Caco-2 (cell line): Measurements from ENCODE around the gene SLC6A7. TPM values are rescaled to one million over a fixed set of nuclear protein-coding genes. Genes with fewer than 3 reads are reported as not detected.

Experiments used
- BruUV-seq: library from RNA; stranded (reverse); fragments of 400-500 nt; replicated peaks from 2 replicates; lab custom pipeline; 2021; lab: Mats Ljungman, UMichigan
- CTCF ChIA-PET: fragments of 300-600 bp; sonication (Branson Sonifier 250); formaldehyde crosslinking; loops from one replicate; lab custom pipeline; 2022; ENCODE audit warnings: antibody characterized with exemption; lab: Charles Lee
- POLR2A ChIA-PET: fragments of 300-600 bp; sonication (Branson Sonifier 250); formaldehyde crosslinking; loops from one replicate; lab custom pipeline; 2022; ENCODE audit warnings: antibody characterized with exemption; lab: Charles Lee
- DNase-seq, 2 experiments: peaks; one replicate each; pipeline versions ENCODE4 v3.0.0 to v3.0.0-alpha.2; 2020 to 2022
- H3K27me3 ChIP-seq: replicated peaks from 2 replicates; pipeline ENCODE4 v1.6.0; 2011; ENCODE audit warnings: low read length; ENCODE audit not compliant: control insufficient read depth, insufficient read depth
- H3K36me3 ChIP-seq: 2 replicates; pipeline ENCODE4 v1.5.1; 2011; ENCODE audit warnings: low read length; ENCODE audit not compliant: control insufficient read depth, insufficient read depth
- H3K4me1 ChIP-seq: fragments of 250-450 bp; sonication (Bioruptor Pico); 2 replicates; pipeline ENCODE4 v1.5.1; 2020; ENCODE audit warnings: mild to moderate bottlenecking
- H3K4me3 ChIP-seq: 2 replicates; pipeline ENCODE4 v1.5.1; 2011; ENCODE audit warnings: low read depth, mild to moderate bottlenecking, control low read depth, low read length
- H3K9me3 ChIP-seq: fragments of 250-450 bp; sonication (Bioruptor Pico); 2 replicates; pipeline ENCODE4 v1.5.1; 2020; ENCODE audit warnings: mild to moderate bottlenecking, moderate library complexity
- H3K27ac Mint-ChIP-seq: one replicate; pipeline ENCODE4 v1.8.0; 2022; ENCODE audit warnings: mixed read lengths; ENCODE audit not compliant: unreplicated experiment
- H3K27me3 Mint-ChIP-seq: one replicate; pipeline ENCODE4 v1.8.0; 2022; ENCODE audit warnings: mixed read lengths; ENCODE audit not compliant: insufficient read depth, unreplicated experiment
- H3K36me3 Mint-ChIP-seq: one replicate; pipeline ENCODE4 v1.8.0; 2022; ENCODE audit warnings: mild to moderate bottlenecking, mixed read lengths; ENCODE audit not compliant: insufficient read depth, unreplicated experiment
- H3K4me1 Mint-ChIP-seq: one replicate; pipeline ENCODE4 v1.8.0; 2022; ENCODE audit warnings: low read depth, mixed read lengths; ENCODE audit not compliant: unreplicated experiment
- H3K4me3 Mint-ChIP-seq: one replicate; pipeline ENCODE4 v1.8.0; 2022; ENCODE audit warnings: mild to moderate bottlenecking, moderate library complexity, mixed read lengths; ENCODE audit not compliant: unreplicated experiment
- H3K9me3 Mint-ChIP-seq: one replicate; pipeline ENCODE4 v1.8.0; 2022; ENCODE audit warnings: mixed read lengths; ENCODE audit not compliant: unreplicated experiment
- intact Hi-C: fragments of 100-400 bp; cut with micrococcal nuclease; formaldehyde crosslinking; loops from one replicate; pipeline ENCODE4 v1.10.0; 2022; ENCODE audit not compliant: unreplicated experiment
- total RNA-seq: library from RNA; stranded (reverse); gene quantifications from 2 replicates; pipeline ENCODE4 v1.2.3, GENCODE V29; 2022
- TF ChIP-seq, protein P1 (sequence below), 2 experiments: fragments of 200-600 bp in 1 of 2; IDR thresholded peaks; 1 replicate in 1 of 2; 2 replicates in 1 of 2; pipeline versions ENCODE4 v1.5.1 to v1.8.0; 2011 to 2022; ENCODE audit warnings: antibody characterized with exemption in 1 of 2, control low read depth in 1 of 2, inconsistent platforms in 1 of 2, low read depth in 1 of 2, low read length in 1 of 2, mild to moderate bottlenecking in 1 of 2, moderate library complexity in 1 of 2; ENCODE audit not compliant: insufficient read depth in 1 of 2, severe bottlenecking in 1 of 2, unreplicated experiment in 1 of 2

Gene SLC6A7
- total RNA-seq, 1 experiment from 2014 or later: not detected

DNA sequence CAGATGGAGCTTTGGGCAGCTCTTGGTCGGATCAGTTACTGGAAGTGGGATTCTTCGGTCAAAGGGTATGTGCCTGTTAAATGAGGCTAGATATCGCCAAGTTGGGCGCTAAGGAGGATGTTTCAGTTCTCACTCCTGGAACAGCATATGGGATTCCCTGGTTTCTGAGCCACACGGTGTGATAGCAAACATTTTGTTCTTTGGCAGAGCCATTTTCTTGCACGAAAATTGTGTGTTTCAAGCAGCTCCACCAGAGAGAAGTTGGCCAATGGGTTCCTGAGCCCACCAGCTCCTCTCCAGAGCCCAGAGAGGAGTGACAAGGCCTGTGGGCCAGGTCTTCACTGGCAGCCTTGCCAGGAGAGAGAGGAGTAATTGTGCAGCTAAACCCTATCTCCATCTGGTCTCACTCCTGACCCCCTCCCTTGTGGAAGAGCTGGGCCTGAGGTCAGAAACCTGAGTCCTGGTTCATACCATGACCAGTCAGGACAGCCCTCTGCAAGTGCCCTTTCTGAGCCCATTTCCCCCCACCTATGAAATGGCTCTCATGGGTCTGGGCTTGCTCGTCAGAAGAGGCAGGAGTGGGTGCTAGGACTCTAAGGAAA is 10.7 kb upstream of the SLC6A7 start:
- no peak for DNase-seq
- no peaks in the 10 kb centered on the region for H3K9me3 ChIP-seq
- H3K4me1 ChIP-seq: no peaks in the 10 kb centered on the region; the same call in 1 of the 2 replicates
- Mint-ChIP-seq H3K4me3 (no peak overlapping the region), H3K27ac (no peak overlapping the region), H3K4me1 (peaks cover 7% of the 10 kb centered on the region), H3K27me3 (no peaks in the 10 kb centered on the region), H3K36me3 (no peaks in the 10 kb centered on the region), H3K9me3 (no peaks in the 10 kb centered on the region)
- TF ChIP-seq, protein P1, sequence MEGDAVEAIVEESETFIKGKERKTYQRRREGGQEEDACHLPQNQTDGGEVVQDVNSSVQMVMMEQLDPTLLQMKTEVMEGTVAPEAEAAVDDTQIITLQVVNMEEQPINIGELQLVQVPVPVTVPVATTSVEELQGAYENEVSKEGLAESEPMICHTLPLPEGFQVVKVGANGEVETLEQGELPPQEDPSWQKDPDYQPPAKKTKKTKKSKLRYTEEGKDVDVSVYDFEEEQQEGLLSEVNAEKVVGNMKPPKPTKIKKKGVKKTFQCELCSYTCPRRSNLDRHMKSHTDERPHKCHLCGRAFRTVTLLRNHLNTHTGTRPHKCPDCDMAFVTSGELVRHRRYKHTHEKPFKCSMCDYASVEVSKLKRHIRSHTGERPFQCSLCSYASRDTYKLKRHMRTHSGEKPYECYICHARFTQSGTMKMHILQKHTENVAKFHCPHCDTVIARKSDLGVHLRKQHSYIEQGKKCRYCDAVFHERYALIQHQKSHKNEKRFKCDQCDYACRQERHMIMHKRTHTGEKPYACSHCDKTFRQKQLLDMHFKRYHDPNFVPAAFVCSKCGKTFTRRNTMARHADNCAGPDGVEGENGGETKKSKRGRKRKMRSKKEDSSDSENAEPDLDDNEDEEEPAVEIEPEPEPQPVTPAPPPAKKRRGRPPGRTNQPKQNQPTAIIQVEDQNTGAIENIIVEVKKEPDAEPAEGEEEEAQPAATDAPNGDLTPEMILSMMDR (IDR thresholded peaks at IDR 0.05; ENCODE audit: insufficient read depth in 1 of 2, low read depth in 1 of 2, low read length in 1 of 2, severe bottlenecking in 1 of 2, unreplicated experiment in 1 of 2): no peak
- POLR2A ChIA-PET: no interaction called here
- no peak overlapping the region for H3K4me3 ChIP-seq
- BruUV-seq: no TSS peak
- H3K36me3 ChIP-seq: no peaks in the 10 kb centered on the region
- CTCF ChIA-PET: no interaction called here
- intact Hi-C loops: loop anchor here (5.0 kb wide), 1 partner anchor 38 kb away; no protein-coding TSS in a partner anchor
- H3K27me3 ChIP-seq: no peaks in the 10 kb centered on the region

DNA sequence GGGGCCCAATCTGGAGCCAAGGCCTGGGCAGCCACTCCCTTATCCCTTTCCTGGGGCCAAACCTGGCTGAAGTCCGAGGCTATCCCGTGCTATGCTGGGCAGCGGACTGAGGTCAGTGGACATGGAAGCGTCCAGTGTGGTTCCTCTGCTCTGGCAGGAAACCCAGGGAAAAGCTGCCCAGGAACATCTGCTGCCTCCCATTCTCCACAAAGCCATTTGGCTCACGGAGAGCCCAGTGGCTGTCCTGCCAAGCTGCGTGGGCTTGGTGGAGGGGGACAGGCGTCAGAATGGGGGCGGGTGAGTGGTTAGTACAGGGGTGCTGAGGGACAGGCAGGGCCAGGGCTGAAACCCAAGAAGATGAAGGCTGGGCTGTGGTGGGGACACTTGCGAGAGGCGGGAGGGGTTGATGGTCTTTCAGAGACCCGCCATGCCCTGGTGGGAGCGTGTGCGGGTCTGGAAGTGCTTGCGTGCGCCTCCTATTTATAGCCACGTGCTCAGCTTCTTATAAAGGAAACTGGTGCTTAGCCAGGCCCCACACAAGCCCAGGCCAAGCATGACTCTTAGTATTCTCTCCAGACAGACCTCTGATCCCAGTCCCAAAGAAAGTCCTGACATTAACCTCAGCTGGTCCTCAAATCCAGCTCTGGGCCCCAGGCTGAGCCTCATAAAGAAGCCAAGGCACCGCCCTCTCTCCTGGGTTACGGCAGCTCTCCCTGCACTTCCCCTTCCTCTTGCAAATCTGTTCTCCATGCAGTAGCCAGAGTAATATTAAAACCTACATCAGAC is 9.4 kb upstream of the SLC6A7 start:
- no peak overlapping the region for H3K27ac Mint-ChIP-seq
- no TSS peak for BruUV-seq
- H3K4me1 ChIP-seq: peaks cover 9% of the 10 kb centered on the region
- no peak for DNase-seq
- POLR2A ChIA-PET: no interaction called here
- H3K4me3 ChIP-seq: no peak overlapping the region
- no peaks in the 10 kb centered on the region for H3K36me3 ChIP-seq
- intact Hi-C loops: no loop called here
- no peaks in the 10 kb centered on the region for H3K36me3 Mint-ChIP-seq
- H3K4me3 Mint-ChIP-seq: no peak overlapping the region
- H3K27me3 ChIP-seq: no peaks in the 10 kb centered on the region
- CTCF ChIA-PET: no interaction called here
- TF ChIP-seq, protein P1 (IDR thresholded peaks at IDR 0.05; ENCODE audit: insufficient read depth in 1 of 2, low read depth in 1 of 2, low read length in 1 of 2, severe bottlenecking in 1 of 2, unreplicated experiment in 1 of 2): no peak
- no peaks in the 10 kb centered on the region for H3K9me3 ChIP-seq
- H3K4me1 Mint-ChIP-seq: peaks cover 14% of the 10 kb centered on the region
- H3K9me3 Mint-ChIP-seq: no peaks in the 10 kb centered on the region
- H3K27me3 Mint-ChIP-seq: no peaks in the 10 kb centered on the region

DNA sequence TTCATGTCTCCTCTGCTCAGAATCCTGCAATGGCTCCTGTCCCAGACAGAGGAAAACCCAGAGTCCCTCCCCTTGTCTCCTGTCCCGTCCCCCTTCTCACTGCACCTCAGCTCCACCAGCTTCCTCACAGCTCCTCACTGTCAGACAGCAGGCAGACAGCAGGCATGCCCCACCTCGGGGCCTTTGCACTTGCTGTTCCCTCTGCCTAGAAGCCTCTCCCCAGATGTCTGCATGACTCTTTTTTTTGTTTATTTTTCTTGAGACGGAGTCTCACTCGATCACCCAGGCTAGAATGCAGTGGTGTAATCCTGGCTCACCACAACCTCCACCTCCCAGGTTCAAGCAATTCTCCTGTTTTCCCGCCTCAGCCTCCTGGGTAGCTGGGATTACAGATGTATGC is 8.8 kb upstream of the SLC6A7 start:
- H3K9me3 Mint-ChIP-seq: no peaks in the 10 kb centered on the region
- ChIA-PET POLR2A (no interaction called here), CTCF (no interaction called here)
- no peak overlapping the region for H3K4me3 Mint-ChIP-seq
- H3K27me3 ChIP-seq: no peaks in the 10 kb centered on the region
- TF ChIP-seq, protein P1 (IDR thresholded peaks at IDR 0.05; ENCODE audit: insufficient read depth in 1 of 2, low read depth in 1 of 2, low read length in 1 of 2, severe bottlenecking in 1 of 2, unreplicated experiment in 1 of 2): no peak
- no TSS peak for BruUV-seq
- H3K27ac Mint-ChIP-seq: no peak overlapping the region
- H3K4me1 Mint-ChIP-seq: peaks cover 13% of the 10 kb centered on the region
- no peak for DNase-seq
- H3K4me1 ChIP-seq: peaks cover 12% of the 10 kb centered on the region
- no peak overlapping the region for H3K4me3 ChIP-seq
- H3K36me3 Mint-ChIP-seq: no peaks in the 10 kb centered on the region
- H3K27me3 Mint-ChIP-seq: no peaks in the 10 kb centered on the region
- intact Hi-C loops: no loop called here
- H3K9me3 ChIP-seq: no peaks in the 10 kb centered on the region
- H3K36me3 ChIP-seq: no peaks in the 10 kb centered on the region
